H9 (cell line): ENCODE data around the gene C4orf33. TPM values are rescaled to one million over a fixed set of nuclear protein-coding genes. Genes with fewer than 3 reads are reported as not detected.

Experiments
- DNase-seq: peaks from one replicate; pipeline ENCODE4 v3.0.0-alpha.2; 2017
- H2AFZ ChIP-seq: one replicate; pipeline ENCODE4 v1.6.1; 2013; ENCODE audit warnings: mild to moderate bottlenecking, low read length, control low read depth, moderate library complexity
- H2AK5ac ChIP-seq: 2 replicates; pipeline ENCODE4 v1.6.1; 2013; ENCODE audit warnings: low read length, control low read depth, mixed read lengths; ENCODE audit not compliant: insufficient read length
- H2BK120ac ChIP-seq: one replicate; pipeline ENCODE4 v1.6.1; 2013; ENCODE audit warnings: low read depth, mild to moderate bottlenecking, low read length, control low read depth, inconsistent platforms; ENCODE audit not compliant: poor library complexity, severe bottlenecking
- H2BK12ac ChIP-seq: 2 replicates; pipeline ENCODE4 v1.6.1; 2013; ENCODE audit warnings: low read length, control low read depth, mixed read lengths, low read depth; ENCODE audit not compliant: insufficient read length
- H2BK15ac ChIP-seq: 2 replicates; pipeline ENCODE4 v1.6.1; 2013; ENCODE audit warnings: low read depth, low read length, control low read depth
- H2BK20ac ChIP-seq: one replicate; pipeline ENCODE4 v1.6.1; 2013; ENCODE audit warnings: low read depth, mild to moderate bottlenecking, low read length, control low read depth, inconsistent platforms; ENCODE audit not compliant: poor library complexity, severe bottlenecking
- H2BK5ac ChIP-seq: 2 replicates; pipeline ENCODE4 v1.6.1; 2013; ENCODE audit warnings: low read length, control low read depth, mixed read lengths; ENCODE audit not compliant: insufficient read length
- H3K14ac ChIP-seq: 2 replicates; pipeline ENCODE4 v1.6.1; 2013; ENCODE audit warnings: low read length, control low read depth; ENCODE audit not compliant: insufficient read depth
- H3K18ac ChIP-seq: 2 replicates; pipeline ENCODE4 v1.6.1; 2013; ENCODE audit warnings: low read depth, mild to moderate bottlenecking, mixed read lengths, low read length, control low read depth; ENCODE audit not compliant: insufficient read length
- H3K23ac ChIP-seq: 2 replicates; pipeline ENCODE4 v1.6.1; 2013; ENCODE audit warnings: low read length, control low read depth, mixed read lengths, low read depth; ENCODE audit not compliant: insufficient read length
- H3K23me2 ChIP-seq: 2 replicates; pipeline ENCODE4 v1.6.1; 2013; ENCODE audit warnings: low read depth, mild to moderate bottlenecking, mixed read lengths, low read length, control low read depth; ENCODE audit not compliant: insufficient read length, poor library complexity, severe bottlenecking
- H3K27ac ChIP-seq: 2 replicates; pipeline ENCODE4 v1.5.1; 2013; ENCODE audit warnings: low read length, control low read depth, mixed read lengths, low read depth; ENCODE audit not compliant: insufficient read length
- H3K27me3 ChIP-seq: 2 replicates; pipeline ENCODE4 v1.6.1; 2013; ENCODE audit warnings: low read length, control low read depth, inconsistent platforms; ENCODE audit not compliant: insufficient read depth
- H3K4ac ChIP-seq: 2 replicates; pipeline ENCODE4 v1.6.1; 2013; ENCODE audit warnings: low read depth, mild to moderate bottlenecking, control low read depth, inconsistent platforms, low read length, moderate library complexity
- H3K4me1 ChIP-seq: 2 replicates; pipeline ENCODE4 v1.6.1; 2013; ENCODE audit warnings: low read length, control low read depth, inconsistent platforms; ENCODE audit not compliant: insufficient read depth
- H3K4me2 ChIP-seq: 2 replicates; pipeline ENCODE4 v1.6.1; 2013; ENCODE audit warnings: low read length, control low read depth, mixed read lengths; ENCODE audit not compliant: insufficient read length, insufficient read depth
- H3K56ac ChIP-seq: 2 replicates; pipeline ENCODE4 v1.6.1; 2013; ENCODE audit warnings: low read depth, mild to moderate bottlenecking, mixed read lengths, low read length, control low read depth; ENCODE audit not compliant: insufficient read length
- H3K79me1 ChIP-seq: 2 replicates; pipeline ENCODE4 v1.6.1; 2013; ENCODE audit warnings: low read depth, mild to moderate bottlenecking, moderate library complexity, low read length, control low read depth, inconsistent platforms; ENCODE audit not compliant: insufficient read depth, poor library complexity, severe bottlenecking
- H3K79me2 ChIP-seq: 2 replicates; pipeline ENCODE4 v1.6.1; 2013; ENCODE audit warnings: low read length, control low read depth, inconsistent platforms; ENCODE audit not compliant: insufficient read depth
- H3K9ac ChIP-seq: 2 replicates; pipeline ENCODE4 v1.6.1; 2013; ENCODE audit warnings: low read length, control low read depth, mixed read lengths; ENCODE audit not compliant: insufficient read length; ENCODE audit errors: extremely low read depth
- H3K9me3 ChIP-seq: one replicate; pipeline ENCODE4 v1.6.1; 2013; ENCODE audit warnings: low read depth, low read length, inconsistent platforms; ENCODE audit not compliant: control insufficient read depth
- H3T11ph ChIP-seq: one replicate; pipeline ENCODE4 v1.6.1; 2013; ENCODE audit warnings: mild to moderate bottlenecking, low read length, control low read depth, inconsistent platforms
- H4K20me1 ChIP-seq: one replicate; pipeline ENCODE4 v1.6.1; 2013; ENCODE audit not compliant: control insufficient read depth, insufficient read length, insufficient read depth
- H4K5ac ChIP-seq: 2 replicates; pipeline ENCODE4 v1.6.1; 2013; ENCODE audit warnings: low read depth, mild to moderate bottlenecking, mixed read lengths, low read length, control low read depth; ENCODE audit not compliant: insufficient read length
- H4K8ac ChIP-seq: replicated peaks from 2 replicates; pipeline ENCODE4 v1.6.1; 2013; ENCODE audit warnings: low read length, control low read depth, mixed read lengths, low read depth; ENCODE audit not compliant: insufficient read length
- H4K91ac ChIP-seq: 2 replicates; pipeline ENCODE4 v1.6.1; 2013; ENCODE audit warnings: low read depth, mild to moderate bottlenecking, moderate library complexity, mixed read lengths, low read length, control low read depth; ENCODE audit not compliant: insufficient read length
- H3K27ac Mint-ChIP-seq, 3 experiments: 2 replicates in 2 of 3; 3 replicates in 1 of 3; pipeline ENCODE4 v1.8.0; 2020 to 2021; ENCODE audit warnings: mixed read lengths in 3 of 3, mild to moderate bottlenecking in 1 of 3, moderate library complexity in 1 of 3
- H3K27me3 Mint-ChIP-seq: 2 replicates; pipeline ENCODE4 v1.8.0; 2021; ENCODE audit warnings: low read depth, mild to moderate bottlenecking, moderate library complexity, mixed read lengths
- H3K36me3 Mint-ChIP-seq, 3 experiments: 2 replicates in 2 of 3; 3 replicates in 1 of 3; pipeline ENCODE4 v1.8.0; 2020 to 2021; ENCODE audit warnings: low read depth in 3 of 3, mixed read lengths in 3 of 3; ENCODE audit not compliant: insufficient read depth in 1 of 3
- H3K4me1 Mint-ChIP-seq, 2 experiments: 2 replicates each; pipeline ENCODE4 v1.8.0; 2020; ENCODE audit warnings: mixed read lengths in 2 of 2
- H3K4me3 Mint-ChIP-seq, 2 experiments: 2 replicates in 1 of 2; 3 replicates in 1 of 2; pipeline ENCODE4 v1.8.0; 2020 to 2021; ENCODE audit warnings: mild to moderate bottlenecking in 2 of 2, mixed read lengths in 2 of 2, moderate library complexity in 1 of 2
- H3K9me3 Mint-ChIP-seq, 2 experiments: 2 replicates in 1 of 2; 3 replicates in 1 of 2; pipeline ENCODE4 v1.8.0; 2020; ENCODE audit warnings: mild to moderate bottlenecking in 2 of 2, mixed read lengths in 2 of 2, moderate library complexity in 1 of 2
- CTCF ChIP-seq: fragments of 200-600 bp; sonication (generic); conservative IDR thresholded peaks from 3 replicates; pipeline ENCODE4 v1.8.0; 2021; ENCODE audit warnings: antibody characterized with exemption, mild to moderate bottlenecking
- WGBS: extraction: QIAGEN DNeasy Blood & Tissue Kit; methylation state at CpG from one replicate; pipeline ENCODE4 v1.1.7; 2013; ENCODE audit warnings: missing lambda C conversion rate, low lambda C conversion rate, mixed read lengths; ENCODE audit not compliant: insufficient read length; ENCODE audit errors: extremely low coverage; 5-methylcytosine and 5-hydroxymethylcytosine counted together
- total RNA-seq: library from RNA; stranded (reverse); gene quantifications from 2 replicates; pipeline ENCODE4 v1.2.1, GENCODE V29; 2021

The C4orf33 gene
- total RNA-seq, 1 experiment from 2014 or later: 7.4 TPM

GRCh38 chr4:129062580-129062979 is 33.4 kb upstream of the C4orf33 start:
- Histone ChIP-seq H2BK12ac (no peak overlapping the region), H3K23me2 (no peaks in the 10 kb centered on the region), H4K8ac (no peak overlapping the region), H3K79me2 (no peaks in the 10 kb centered on the region), H2AFZ (no peak overlapping the region), H3K9ac (no peak overlapping the region), H2BK20ac (no peak overlapping the region), H2AK5ac (no peak overlapping the region), H4K20me1 (no peaks in the 10 kb centered on the region), H3K56ac (no peak overlapping the region), H3K4me2 (no peak overlapping the region), H3K79me1 (no peaks in the 10 kb centered on the region), H3K9me3 (peaks cover 6% of the 10 kb centered on the region), H4K5ac (no peak overlapping the region), H3T11ph (no peak overlapping the region), H3K14ac (no peak overlapping the region), H3K4me1 (no peaks in the 10 kb centered on the region), H3K4ac (no peak overlapping the region), H2BK5ac (no peak overlapping the region), H3K27me3 (no peaks in the 10 kb centered on the region), H3K18ac (no peak overlapping the region), H2BK15ac (no peak overlapping the region), H4K91ac (no peak overlapping the region), H3K23ac (no peak overlapping the region), H3K27ac (no peak overlapping the region), H2BK120ac (no peak overlapping the region)
- H3K27ac Mint-ChIP-seq: no peak overlapping the region
- no peak for DNase-seq
- peaks cover 59 to 63% of the 10 kb centered on the region in 2 experiments for H3K9me3 Mint-ChIP-seq
- TF ChIP-seq CTCF: no peak
- H3K4me1 Mint-ChIP-seq: no peaks in the 10 kb centered on the region
- WGBS: no CpG with 5 or more reads among the region's 3 CpGs
- H3K4me3 Mint-ChIP-seq: no peak overlapping the region
- H3K36me3 Mint-ChIP-seq: peaks cover 52 to 63% (median 58%) of the 10 kb centered on the region in 3 experiments
- H3K27me3 Mint-ChIP-seq: no peaks in the 10 kb centered on the region
